Heart left ventricle (tissue), 13 donors: Measurements from ENCODE around the gene FAM117B.

ENCODE experiments used
- CTCF ChIP-seq, 12 donors: fragments of 200-600 bp; sonication (generic) in 4 of 12; IDR thresholded peaks; one replicate each; pipeline versions ENCODE4 v1.5.0 to v1.8.0; 2018 to 2022; ENCODE audit warnings: antibody characterized with exemption in 12 of 12, mild to moderate bottlenecking in 5 of 12
- POLR2A ChIP-seq, 2 donors: fragments of 450-650 bp; IDR thresholded peaks; one replicate each; pipeline ENCODE4 v1.6.1; 2017; ENCODE audit warnings: antibody characterized with exemption in 2 of 2, mild to moderate bottlenecking in 2 of 2, moderate library complexity in 2 of 2
- donor health status: ischemic (EF 13 %, LVEDD 7.1; RV severe dilation, severe dysfunction).
- donor health status: DM: no; HTN: yes; CAD: no.
- donor health status: DM: no; HTN: no; CAD: no.
- donor health status: ischemic (EF 25% LVEDD 6.9; RV normal size, moderate dysfunction).
- donor health status: ischemic (EF 25% LVEDD 5.7; RV mildly dilated, moderate dysfunction).
- donor health status: ischemic (EF 35%, LVEDD 5.7; RV mildly dilated, moderate dysfunction).
- donor health status: nonischemic (EF 11% LVEDD 7.7; RV severe dilation, severe dysfunction).
- donor health status: DM: yes; HTN: yes; CAD: no.
- donor health status: PGD.
- donor health status: ischemic (EF 29% LVEDD 5.4; RV normal size, mild dysfunction).
- donor health status: nonischemic (EF 23%, LVEDD 6.1; RV moderate dilation, normal function).

GRCh38 chr2:202610380-202610779 lies 24.4 kb upstream of the FAM117B start:
- TF ChIP-seq POLR2A (IDR thresholded peaks at IDR 0.05) (no peak), CTCF (IDR thresholded peaks at IDR 0.05) (no peak)
